GM12878 (cell line): ENCODE data around the gene UBE2E2. TPM values are rescaled to one million over a fixed set of nuclear protein-coding genes. Genes with fewer than 3 reads are reported as not detected.

Experiments used
- ATAC-seq: fragments of 200-7000 bp; cut with Tn5 transposase; 3 replicates; pipeline ENCODE4 v1.9.1; 2020; ENCODE audit warnings: mild to moderate bottlenecking, moderate library complexity
- BruUV-seq: library from RNA; stranded (reverse); fragments of 400-500 nt; replicated peaks from 2 replicates; lab custom pipeline; 2021; lab: Mats Ljungman, UMichigan
- CTCF ChIA-PET: fragments of 300-600 bp; sonication (Branson Sonifier 250); formaldehyde crosslinking; extraction: SDS; loops from one replicate; lab custom pipeline; 2021; ENCODE audit warnings: inconsistent platforms; lab: Yijun Ruan, JAX
- POLR2A ChIA-PET: fragments of 350-600 bp; formaldehyde crosslinking; extraction: SDS; loops from one replicate; lab custom pipeline; 2021; ENCODE audit warnings: inconsistent platforms; lab: Charles Lee
- RAD21 ChIA-PET: fragments of 300-600 bp; sonication (Branson Sonifier 250); formaldehyde crosslinking; loops from one replicate; lab custom pipeline; 2023; ENCODE audit warnings: antibody characterized with exemption; ENCODE audit not compliant: unreplicated experiment; lab: Charles Lee
- SMC1A ChIA-PET: fragments of 300-600 bp; sonication (Branson Sonifier 250); formaldehyde crosslinking; loops from one replicate; lab custom pipeline; 2023; ENCODE audit not compliant: unreplicated experiment, uncharacterized antibody; lab: Charles Lee
- DNase-seq: peaks from one replicate; pipeline ENCODE4 v3.0.0-alpha.2; 2011; ENCODE audit warnings: low read depth, low spot score
- FAIRE-seq: peaks from 3 replicates; lab custom pipeline; 2011; peaks lifted over from hg19 to GRCh38; lab: Jason Lieb, UNC
- H2AFZ ChIP-seq: 2 replicates; pipeline ENCODE4 v1.6.0; 2011; ENCODE audit warnings: low read depth, low read length, control low read depth; ENCODE audit not compliant: control insufficient read depth
- H3K27ac ChIP-seq: 2 replicates; pipeline ENCODE4 v1.5.1; 2011; ENCODE audit warnings: control low read depth; ENCODE audit not compliant: control insufficient read depth, insufficient read depth
- H3K27me3 ChIP-seq, 2 experiments: replicated peaks in 1 of 2; 2 replicates each; pipeline versions ENCODE4 v1.6.0 to v1.6.1; 2011; ENCODE audit warnings: low read length in 1 of 2; ENCODE audit not compliant: control insufficient read depth in 2 of 2, insufficient read depth in 2 of 2
- H3K36me3 ChIP-seq, 2 experiments: 2 replicates each; pipeline ENCODE4 v1.5.1; 2011; ENCODE audit warnings: low read length in 1 of 2; ENCODE audit not compliant: control insufficient read depth in 2 of 2, insufficient read depth in 2 of 2
- H3K4me1 ChIP-seq: 2 replicates; pipeline ENCODE4 v1.6.1; 2011; ENCODE audit warnings: mild to moderate bottlenecking, low read length, moderate library complexity, mixed read lengths; ENCODE audit not compliant: control insufficient read depth, insufficient read depth
- H3K4me2 ChIP-seq: 2 replicates; pipeline ENCODE4 v1.6.0; 2011; ENCODE audit warnings: control low read depth; ENCODE audit not compliant: control insufficient read depth, insufficient read depth
- H3K4me3 ChIP-seq: fragments of 200-600 bp; sonication (generic); 2 replicates; pipeline ENCODE4 v1.5.1; 2016
- H3K79me2 ChIP-seq: 2 replicates; pipeline ENCODE4 v1.6.0; 2011; ENCODE audit warnings: low read length; ENCODE audit not compliant: control insufficient read depth, insufficient read depth
- H3K9ac ChIP-seq: 2 replicates; pipeline ENCODE4 v1.8.0; 2011; ENCODE audit warnings: low read length, control low read depth, mixed read lengths; ENCODE audit not compliant: control insufficient read depth, insufficient read depth
- H3K9me3 ChIP-seq: replicated peaks from 3 replicates; pipeline ENCODE4 v1.5.1; 2011; ENCODE audit warnings: mild to moderate bottlenecking, low read length; ENCODE audit not compliant: control insufficient read depth, insufficient read depth
- H4K20me1 ChIP-seq: 2 replicates; pipeline ENCODE4 v1.6.0; 2011; ENCODE audit not compliant: control insufficient read depth, insufficient read depth
- EZH2 ChIP-seq: IDR thresholded peaks from 2 replicates; pipeline ENCODE4 v1.6.1; 2012; ENCODE audit warnings: low read depth, mild to moderate bottlenecking, control low read depth, inconsistent platforms, low read length, borderline replicate concordance; ENCODE audit not compliant: control insufficient read depth
- FOS ChIP-seq: IDR thresholded peaks from 3 replicates; pipeline ENCODE4 v1.6.1; 2011; ENCODE audit warnings: borderline replicate concordance; ENCODE audit not compliant: insufficient read length; ENCODE audit errors: extremely low read depth
- GATAD2B ChIP-seq: fragments of 450-650 bp; conservative IDR thresholded peaks from 2 replicates; pipeline ENCODE4 v1.6.1; 2017; ENCODE audit warnings: low read depth, mild to moderate bottlenecking, moderate library complexity
- IKZF2 ChIP-seq, 2 experiments: fragments of 450-650 bp; IDR thresholded peaks; 2 replicates each; pipeline ENCODE4 v1.6.1; 2017; ENCODE audit warnings: mild to moderate bottlenecking in 2 of 2, moderate library complexity in 2 of 2
- LARP7 ChIP-seq: fragments of 450-650 bp; IDR thresholded peaks from 2 replicates; pipeline ENCODE4 v1.6.1; 2017; ENCODE audit warnings: mild to moderate bottlenecking
- MTA2 ChIP-seq: fragments of 450-650 bp; IDR thresholded peaks from 2 replicates; pipeline ENCODE4 v1.6.1; 2016; ENCODE audit warnings: low read depth, mild to moderate bottlenecking, moderate library complexity
- NFXL1 ChIP-seq: fragments of 450-650 bp; IDR thresholded peaks from 2 replicates; pipeline ENCODE4 v1.6.1; 2017; ENCODE audit warnings: antibody characterized with exemption, mild to moderate bottlenecking, borderline replicate concordance
- REST ChIP-seq: IDR thresholded peaks from 2 replicates; pipeline ENCODE4 v1.6.1; 2012; ENCODE audit warnings: mild to moderate bottlenecking, low read depth, low read length
- TARDBP ChIP-seq: IDR thresholded peaks from 2 replicates; pipeline ENCODE4 v1.6.1; 2016; ENCODE audit warnings: borderline replicate concordance
- TCF12 ChIP-seq: IDR thresholded peaks from 2 replicates; pipeline ENCODE4 v1.6.1; 2011; ENCODE audit warnings: low read depth, mild to moderate bottlenecking, low read length
- TCF7 ChIP-seq: IDR thresholded peaks from 2 replicates; pipeline ENCODE4 v1.6.1; 2014; ENCODE audit warnings: antibody characterized with exemption, borderline replicate concordance
- WRNIP1 ChIP-seq: IDR thresholded peaks from 2 replicates; pipeline ENCODE4 v1.6.1; 2011; ENCODE audit warnings: low read depth, low read length, improper control_type of control experiment, borderline replicate concordance
- ZNF24 ChIP-seq: fragments of 450-650 bp; IDR thresholded peaks from 2 replicates; pipeline ENCODE4 v1.6.1; 2017; ENCODE audit warnings: antibody characterized with exemption, mild to moderate bottlenecking
- ZNF384 ChIP-seq: IDR thresholded peaks from 2 replicates; pipeline ENCODE4 v1.6.1; 2012; ENCODE audit warnings: low read depth, mild to moderate bottlenecking, low read length, improper control_type of control experiment, borderline replicate concordance
- WGBS: methylation state at CpG from one replicate; pipeline ENCODE4 v1.1.6; 2016; ENCODE audit warnings: low lambda C conversion rate; ENCODE audit not compliant: insufficient replicate concordance, insufficient coverage; ENCODE audit errors: missing lambda C conversion rate; 5-methylcytosine and 5-hydroxymethylcytosine counted together
- in situ Hi-C: fragments of 300-500 bp; cut with MboI; formaldehyde crosslinking; loops from 9 replicates; pipeline ENCODE4 v1.14.3; 2018; ENCODE audit warnings: mixed read lengths
- intact Hi-C: fragments of 100-400 bp; cut with micrococcal nuclease; formaldehyde crosslinking; loops from one replicate; pipeline ENCODE4 v1.14.2; 2022; ENCODE audit not compliant: unreplicated experiment
- polyA plus RNA-seq, 11 experiments: library from polyadenylated mRNA; depleted of rRNA in 4 of 11; unstranded in 6 of 11; stranded (reverse) in 5 of 11; fragments of >200 nt; fragmentation: Nextera tagmentation in 4 of 11; fragmentation: Illumina TruSeq in 1 of 11; extraction: Ambion mirVana in 4 of 11; extraction: Trizol in 1 of 11; gene quantifications; 1 replicate in 1 of 11; 2 replicates in 10 of 11; pipeline versions ENCODE4 v1.2.1 to v1.2.3, GENCODE V29; 2011 to 2016; ENCODE audit warnings: inconsistent platforms in 2 of 11, missing spikeins in 2 of 11, low read depth in 1 of 11
- total RNA-seq, 4 experiments: library from RNA; depleted of rRNA in 3 of 4; stranded (reverse); fragments of >200 nt in 3 of 4; fragmentation: Illumina TruSeq in 1 of 4; extraction: Trizol in 1 of 4; gene quantifications; 2 replicates each; pipeline versions ENCODE4 v1.2.1 to v1.2.3, GENCODE V29; 2013 to 2021
- TF ChIP-seq, protein P1 (sequence below): fragments of 150-350 bp; IDR thresholded peaks from 2 replicates; pipeline ENCODE4 v1.6.1; 2016; ENCODE audit warnings: low read depth, low read length

Gene UBE2E2
- total and polyA plus RNA-seq, 10 of the 15 experiments (the other 5 are each of a cell fraction or from before 2014, with no cell fraction given): 8.7 to 71.0 (median 36.4) TPM

DNA sequence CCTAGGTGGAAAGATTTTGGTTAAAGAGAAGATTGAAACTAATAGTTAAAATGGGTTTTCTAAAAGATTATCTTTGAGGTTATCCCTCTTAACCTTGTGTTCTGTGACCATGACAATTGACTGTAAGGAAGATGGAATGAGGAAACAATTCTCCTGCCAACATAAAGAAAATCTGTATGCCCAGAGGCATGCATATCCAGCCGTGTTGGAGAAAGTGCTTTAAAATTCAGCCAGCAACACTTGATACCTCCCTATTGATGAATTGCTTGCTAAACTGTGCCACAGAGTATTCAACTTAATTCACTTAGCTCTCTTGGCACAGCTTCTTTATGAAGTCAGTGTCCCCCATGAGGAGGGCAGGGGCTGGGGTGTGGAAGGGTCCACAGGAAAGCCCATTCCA is 203.5 kb downstream of the UBE2E2 start:
- FAIRE-seq (no peak), ATAC-seq (no peak), DNase-seq (no peak)
- no peak overlapping the region for H2AFZ ChIP-seq
- ChIA-PET RAD21 (interaction anchor here (1.2 kb wide), 1 partner anchor 29 kb away, joined by 3 read pairs; no protein-coding TSS in a partner anchor), POLR2A (interaction anchor here (0.5 to 0.9 kb wide), 2 partner anchors 28 to 221 kb away, joined by 3 to 4 read pairs; no protein-coding TSS in a partner anchor), SMC1A (interaction anchor here (1.0 kb wide), 1 partner anchor 25 kb away, joined by 3 read pairs; no protein-coding TSS in a partner anchor), CTCF (no interaction called here)
- H3K27ac ChIP-seq: no peak overlapping the region
- H3K4me3 ChIP-seq: no peak overlapping the region
- no peaks in the 10 kb centered on the region for H3K9me3 ChIP-seq
- 96% methylated on average over 1 of the region's 1 CpG for WGBS
- no peaks in the 10 kb centered on the region for H3K27me3 ChIP-seq
- H4K20me1 ChIP-seq: no peaks in the 10 kb centered on the region; the same call in 1 of the 2 replicates
- H3K4me2 ChIP-seq: no peak overlapping the region
- in situ Hi-C loops: no loop called here
- H3K36me3 ChIP-seq: no peaks in the 10 kb centered on the region
- H3K9ac ChIP-seq: no peak overlapping the region
- intact Hi-C loops: no loop called here
- BruUV-seq: no TSS peak
- H3K4me1 ChIP-seq: peaks cover 22% of the 10 kb centered on the region
- H3K79me2 ChIP-seq: peaks cover 2% of the 10 kb centered on the region
- no peak for TF ChIP-seq TCF12
- no peak for TF ChIP-seq LARP7
- no peak for TF ChIP-seq MTA2
- no peak for TF ChIP-seq TARDBP
- no peak for TF ChIP-seq TCF7
- TF ChIP-seq EZH2: no peak
- TF ChIP-seq FOS: no peak
- TF ChIP-seq REST: no peak
- no peak for TF ChIP-seq ZNF384
- TF ChIP-seq IKZF2 (IDR thresholded peaks at IDR 0.05): no peak
- no peak for TF ChIP-seq GATAD2B
- no peak for TF ChIP-seq WRNIP1
- TF ChIP-seq, protein P1, sequence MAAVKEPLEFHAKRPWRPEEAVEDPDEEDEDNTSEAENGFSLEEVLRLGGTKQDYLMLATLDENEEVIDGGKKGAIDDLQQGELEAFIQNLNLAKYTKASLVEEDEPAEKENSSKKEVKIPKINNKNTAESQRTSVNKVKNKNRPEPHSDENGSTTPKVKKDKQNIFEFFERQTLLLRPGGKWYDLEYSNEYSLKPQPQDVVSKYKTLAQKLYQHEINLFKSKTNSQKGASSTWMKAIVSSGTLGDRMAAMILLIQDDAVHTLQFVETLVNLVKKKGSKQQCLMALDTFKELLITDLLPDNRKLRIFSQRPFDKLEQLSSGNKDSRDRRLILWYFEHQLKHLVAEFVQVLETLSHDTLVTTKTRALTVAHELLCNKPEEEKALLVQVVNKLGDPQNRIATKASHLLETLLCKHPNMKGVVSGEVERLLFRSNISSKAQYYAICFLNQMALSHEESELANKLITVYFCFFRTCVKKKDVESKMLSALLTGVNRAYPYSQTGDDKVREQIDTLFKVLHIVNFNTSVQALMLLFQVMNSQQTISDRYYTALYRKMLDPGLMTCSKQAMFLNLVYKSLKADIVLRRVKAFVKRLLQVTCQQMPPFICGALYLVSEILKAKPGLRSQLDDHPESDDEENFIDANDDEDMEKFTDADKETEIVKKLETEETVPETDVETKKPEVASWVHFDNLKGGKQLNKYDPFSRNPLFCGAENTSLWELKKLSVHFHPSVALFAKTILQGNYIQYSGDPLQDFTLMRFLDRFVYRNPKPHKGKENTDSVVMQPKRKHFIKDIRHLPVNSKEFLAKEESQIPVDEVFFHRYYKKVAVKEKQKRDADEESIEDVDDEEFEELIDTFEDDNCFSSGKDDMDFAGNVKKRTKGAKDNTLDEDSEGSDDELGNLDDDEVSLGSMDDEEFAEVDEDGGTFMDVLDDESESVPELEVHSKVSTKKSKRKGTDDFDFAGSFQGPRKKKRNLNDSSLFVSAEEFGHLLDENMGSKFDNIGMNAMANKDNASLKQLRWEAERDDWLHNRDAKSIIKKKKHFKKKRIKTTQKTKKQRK: no peak
- no peak for TF ChIP-seq ZNF24
- TF ChIP-seq NFXL1: no peak
